Measurements from ENCODE around the gene CBX4.

The CBX4 gene

DNA sequence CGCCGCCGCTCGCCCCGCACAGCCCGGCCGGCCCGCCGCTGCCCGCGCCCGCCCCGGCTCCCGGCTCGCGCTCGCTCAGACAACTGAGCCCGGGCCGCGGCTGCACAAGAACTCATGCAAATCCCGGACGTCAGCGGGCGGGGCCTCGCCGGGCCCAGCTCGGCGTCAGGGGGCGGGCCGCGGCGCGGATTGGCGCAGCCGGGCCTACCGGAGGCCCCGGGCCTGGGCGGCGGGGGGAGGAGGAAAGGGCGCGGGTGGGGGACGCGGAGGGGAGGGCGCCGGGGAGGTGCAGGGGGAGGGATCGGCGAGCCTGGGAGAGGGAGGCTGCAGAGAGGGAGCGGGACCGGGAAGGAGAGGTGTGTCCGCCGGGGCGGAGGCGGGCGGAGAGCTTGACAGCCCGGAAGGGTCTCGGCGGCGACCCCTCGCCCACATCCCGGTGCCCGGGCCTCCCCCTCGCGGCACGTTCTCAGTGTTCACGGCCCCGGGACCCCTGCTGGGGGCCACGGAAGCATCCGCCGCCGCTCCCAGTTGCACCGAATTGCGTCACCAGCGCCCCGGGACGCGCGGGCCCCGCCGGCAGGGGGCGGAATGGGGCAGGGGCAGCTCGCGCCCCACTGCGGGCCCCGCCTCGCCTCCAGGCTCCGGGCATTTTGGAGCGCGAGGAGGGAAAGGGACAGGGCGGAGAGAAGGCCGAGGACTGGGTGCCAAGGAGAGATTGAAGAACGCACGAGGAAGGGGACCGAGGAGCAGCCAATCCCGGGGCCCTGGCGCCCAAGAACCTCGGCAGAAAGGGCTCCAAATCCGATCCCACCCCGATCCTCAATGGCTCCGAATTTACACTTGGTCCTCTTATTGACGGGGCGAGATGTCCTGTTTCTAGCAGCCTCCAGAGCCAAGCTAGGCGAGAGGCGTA is at the start of gene CBX4:
Gene CBX4 (minus strand): TSS at position 85 of the 913 bp plus-strand sequence. CDS start 189 bp downstream, outside the sequence.
- DNase-seq (ENCODE audit: low spot score): peak; percentile 98

DNA sequence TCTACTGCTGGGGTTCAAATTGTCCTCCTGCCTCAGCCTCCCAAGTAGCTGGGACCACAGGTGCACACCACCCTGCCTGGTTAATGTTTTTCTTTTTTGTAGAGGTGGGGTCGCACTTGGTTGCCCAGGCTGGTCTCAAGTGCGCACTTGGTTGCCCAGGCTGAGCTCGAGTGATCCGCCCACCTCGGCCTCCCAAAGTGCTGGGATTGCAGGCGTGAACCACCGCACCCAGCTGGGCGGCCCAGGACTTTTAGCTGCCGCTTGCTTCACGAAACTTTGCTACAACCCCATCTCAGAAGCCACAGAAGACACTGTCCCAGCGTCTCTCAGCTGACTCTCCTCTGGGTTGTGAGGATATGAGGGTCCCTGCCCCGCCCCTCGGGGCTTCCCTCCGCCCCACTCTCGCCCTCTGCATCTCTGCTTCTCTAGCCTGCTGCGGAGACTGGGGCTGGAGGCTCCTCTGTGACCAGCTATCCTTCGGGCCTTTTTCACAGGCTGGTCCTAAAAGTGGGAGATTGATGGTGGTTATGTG is 48.8 kb upstream of the CBX4 start:
- no peak for DNase-seq (ENCODE audit: low spot score)

DNA sequence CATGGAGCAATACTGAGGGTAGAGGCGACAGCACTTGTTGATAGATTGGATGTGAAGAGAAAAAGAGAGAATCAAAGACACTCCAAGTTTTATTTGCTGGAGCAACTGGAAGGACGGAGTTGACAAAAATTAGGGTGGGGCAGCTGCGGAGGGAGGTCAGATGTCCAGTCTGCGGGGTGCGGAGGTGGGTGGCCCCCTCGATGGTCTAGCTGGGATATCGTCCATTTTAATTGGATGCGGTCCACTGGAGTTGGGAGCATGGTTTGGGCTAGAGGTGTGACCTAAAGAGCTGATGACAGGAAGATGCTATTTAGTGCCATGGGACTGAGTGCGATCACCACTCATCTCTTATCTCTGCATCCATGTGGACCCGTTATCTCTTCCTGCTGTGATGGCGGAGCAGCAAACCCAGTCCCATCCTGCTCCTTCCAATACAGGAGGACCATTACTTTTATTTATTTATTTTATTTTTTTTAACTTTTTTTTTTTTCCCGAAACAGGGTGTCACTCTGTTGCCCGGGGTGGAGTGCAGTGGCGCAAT is 48.3 kb upstream of the CBX4 start:
- no peak for DNase-seq (ENCODE audit: low spot score)

DNA sequence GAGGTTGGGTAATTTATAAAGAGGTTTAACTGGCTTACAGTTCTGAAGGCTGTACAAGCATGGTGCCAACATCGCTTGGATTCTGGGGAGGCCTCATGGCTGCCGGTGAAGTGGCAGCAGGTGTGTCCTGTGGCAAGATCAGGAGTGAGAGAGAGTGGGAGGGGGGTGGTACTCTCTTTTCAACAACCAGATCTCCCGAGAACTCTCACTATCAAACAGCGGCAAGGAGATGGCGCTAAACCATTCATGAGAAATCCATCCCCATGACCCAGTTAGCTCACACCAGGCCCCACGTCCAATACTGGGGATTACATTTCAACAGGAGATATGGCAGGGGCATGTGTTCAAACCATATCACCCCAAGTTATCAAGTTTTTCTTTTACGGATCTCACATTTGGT is 44.0 kb upstream of the CBX4 start:
- no peak for DNase-seq (ENCODE audit: low spot score)

DNA sequence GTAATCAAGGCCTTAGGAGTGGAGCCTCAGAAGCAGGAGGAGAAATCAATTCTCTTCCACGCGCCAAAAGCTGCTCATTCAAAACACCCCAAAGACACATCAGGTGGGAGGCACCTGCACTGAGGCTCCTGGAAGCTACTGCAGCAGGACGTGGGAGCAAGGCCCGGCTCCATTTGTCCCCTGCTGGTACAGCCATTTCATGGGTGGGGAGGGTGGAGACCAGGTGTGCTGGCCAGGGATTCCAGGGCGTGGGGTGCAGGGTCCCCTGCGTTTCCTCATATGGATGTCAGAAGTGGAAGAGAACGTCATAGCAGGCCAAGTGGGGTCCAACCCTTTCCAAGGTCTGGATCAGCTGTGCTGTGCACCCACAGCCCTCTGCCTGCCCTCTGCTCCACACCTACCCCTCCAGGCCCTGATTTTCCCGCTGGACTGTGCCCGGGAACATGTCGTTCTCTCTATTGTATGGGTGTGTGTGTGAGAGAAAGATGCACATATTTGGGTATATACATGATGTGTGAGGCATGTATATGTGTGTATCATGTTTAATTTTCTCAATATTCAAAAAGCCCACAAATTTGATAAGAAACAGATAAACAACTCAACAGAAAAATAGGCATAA is 39.2 kb upstream of the CBX4 start:
- no peak for DNase-seq (ENCODE audit: low spot score)

DNA sequence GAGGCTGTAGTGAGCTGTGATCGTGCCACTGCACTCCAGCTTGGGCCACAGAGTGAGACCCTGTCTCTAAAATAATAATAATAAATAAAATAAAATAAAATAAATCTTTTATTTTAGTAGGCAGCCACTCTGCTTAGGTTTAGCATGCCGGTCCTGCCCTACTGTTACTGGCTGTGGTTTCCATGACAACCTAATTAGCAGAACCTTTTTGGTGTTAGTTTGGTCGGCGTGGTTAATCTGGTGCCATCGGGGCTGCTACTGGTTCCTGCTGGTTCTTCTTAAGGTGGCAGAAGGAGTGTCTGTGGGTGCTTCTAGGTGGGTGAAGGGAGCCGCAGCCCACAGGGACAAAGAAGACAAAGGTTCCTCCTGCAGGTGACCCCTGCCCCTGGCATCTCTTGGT is 37.8 kb upstream of the CBX4 start:
- no peak for DNase-seq (ENCODE audit: low spot score)

DNA sequence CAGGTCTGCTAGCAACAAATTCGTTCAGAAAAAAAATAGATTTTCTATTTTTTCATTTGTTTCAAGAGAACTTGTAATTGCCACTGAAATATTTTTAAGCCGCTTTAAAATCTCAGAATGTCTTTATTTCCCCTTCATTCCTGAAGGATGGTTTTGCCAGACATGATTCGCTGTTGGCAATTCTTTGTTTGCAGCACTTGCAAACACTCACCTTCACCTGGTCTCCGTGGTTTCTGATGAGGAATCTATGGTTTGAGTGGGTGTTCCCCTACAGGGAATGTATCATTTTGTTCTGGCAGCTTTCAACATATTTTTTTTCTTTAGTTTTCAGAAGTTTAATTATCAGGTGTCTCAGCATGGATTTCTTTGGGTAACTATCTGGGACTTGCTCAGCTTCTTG is 36.3 kb upstream of the CBX4 start:
- peak; percentile 44 for DNase-seq (ENCODE audit: low spot score)

DNA sequence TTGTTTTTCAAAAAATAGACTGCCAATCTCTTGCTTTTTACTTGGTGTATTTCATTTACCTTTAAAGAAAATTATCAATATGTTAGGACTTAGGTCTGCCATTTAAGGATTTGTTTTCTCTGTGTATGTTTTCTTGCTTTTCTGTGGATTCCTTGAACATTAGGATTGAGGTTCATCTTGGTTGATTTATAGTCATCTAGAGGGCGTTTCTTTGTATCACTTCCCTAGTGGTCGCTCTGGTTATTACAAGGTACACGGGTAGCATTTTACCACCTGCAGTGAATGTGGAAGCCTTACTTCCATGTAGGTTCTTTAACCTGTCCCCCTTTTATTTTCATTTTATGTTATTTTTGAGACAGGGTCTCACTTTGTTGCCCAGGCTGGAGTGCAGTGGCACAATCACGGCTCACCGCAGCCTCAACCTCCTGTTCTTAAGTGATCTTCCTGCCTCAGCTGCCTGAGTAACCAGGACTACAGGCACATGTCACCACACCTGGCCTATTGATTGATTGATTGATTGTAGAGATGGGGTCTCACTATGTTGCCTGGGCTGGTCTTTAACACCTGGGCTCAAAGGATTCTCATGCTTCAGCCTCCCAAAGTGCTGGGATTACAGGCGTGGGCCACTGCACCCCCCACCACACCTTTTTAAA is 35.2 kb upstream of the CBX4 start:
- DNase-seq (ENCODE audit: low spot score): no peak

DNA sequence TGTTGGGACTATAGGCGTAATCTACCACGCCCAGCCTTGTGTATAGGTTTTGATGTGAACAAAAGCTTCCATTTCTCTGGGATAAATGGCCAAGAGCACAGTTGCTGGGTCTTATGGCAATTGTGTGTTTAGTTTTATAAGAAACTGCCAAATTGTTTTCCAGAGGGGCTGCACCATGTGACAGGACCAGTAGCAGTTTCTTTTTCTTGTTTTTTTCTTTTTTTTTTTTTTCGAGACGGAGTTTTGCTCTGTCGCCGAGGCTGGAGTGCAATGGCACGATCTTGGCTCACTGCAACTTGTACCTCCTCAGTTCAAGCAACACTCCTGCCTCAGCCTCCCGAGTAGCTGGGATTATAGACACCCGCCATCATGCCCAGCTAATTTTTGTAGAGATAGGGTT is 34.3 kb upstream of the CBX4 start:
- DNase-seq (ENCODE audit: low spot score): no peak

DNA sequence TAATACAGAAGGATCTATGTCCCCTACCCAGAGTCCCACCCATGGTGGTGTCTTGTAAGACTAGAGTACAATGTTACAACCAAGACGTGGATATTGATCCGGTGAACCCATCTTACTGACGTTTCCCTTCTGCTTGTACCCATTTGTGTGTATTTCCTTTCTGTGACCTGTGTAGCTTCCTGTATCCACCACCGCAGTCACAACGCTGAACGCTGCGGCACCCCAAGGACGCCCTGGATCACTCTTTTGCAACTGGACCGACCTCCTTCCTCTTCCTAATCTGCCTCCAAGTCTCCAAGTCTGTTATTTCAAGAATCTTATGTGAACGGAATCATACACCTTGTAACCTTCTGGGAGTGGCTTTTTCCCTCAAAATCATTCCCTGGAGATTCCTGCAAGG is 33.5 kb upstream of the CBX4 start:
- no peak for DNase-seq (ENCODE audit: low spot score)

DNA sequence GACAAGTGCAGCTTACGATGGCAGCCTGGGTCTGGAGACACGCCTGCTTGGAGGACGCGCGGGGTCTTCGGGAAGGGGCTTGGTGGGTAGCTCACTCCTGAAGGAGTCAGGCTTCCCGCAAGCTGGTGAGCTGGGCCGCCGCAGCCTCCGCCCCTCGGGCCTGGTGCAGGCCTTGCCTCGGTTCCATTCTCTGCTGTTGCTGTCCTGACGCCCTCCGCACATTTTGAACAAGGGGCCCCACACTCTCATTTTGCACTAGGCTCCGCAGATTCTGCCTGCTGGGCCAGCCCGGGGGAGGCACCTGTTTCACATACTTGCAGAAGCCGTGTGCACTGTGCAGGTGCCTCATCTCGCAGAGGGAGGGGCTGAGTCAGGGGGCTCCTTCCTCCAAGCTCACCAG is 31.9 kb upstream of the CBX4 start:
- DNase-seq (ENCODE audit: low spot score): no peak

DNA sequence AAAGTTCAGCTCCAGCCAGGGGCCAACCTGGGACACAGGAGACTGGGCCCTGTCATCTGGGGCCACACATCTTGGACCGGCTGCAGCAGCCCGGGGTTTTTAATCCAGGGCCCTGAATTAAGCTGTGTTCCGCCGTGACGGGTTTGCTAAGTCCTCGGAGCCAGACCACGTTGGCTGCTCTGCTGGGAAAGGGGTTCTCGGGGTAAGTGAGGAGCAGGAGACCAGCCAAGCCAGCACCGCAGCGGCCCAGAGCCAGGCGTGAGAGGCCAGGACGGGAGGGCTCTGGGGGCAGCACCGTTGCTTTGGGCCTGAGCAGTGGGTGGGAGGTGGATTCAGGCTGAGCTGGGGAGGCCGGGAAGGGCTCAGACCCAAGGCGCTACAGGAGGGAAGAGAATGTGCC is 31.3 kb upstream of the CBX4 start:
- DNase-seq (ENCODE audit: low spot score): no peak

DNA sequence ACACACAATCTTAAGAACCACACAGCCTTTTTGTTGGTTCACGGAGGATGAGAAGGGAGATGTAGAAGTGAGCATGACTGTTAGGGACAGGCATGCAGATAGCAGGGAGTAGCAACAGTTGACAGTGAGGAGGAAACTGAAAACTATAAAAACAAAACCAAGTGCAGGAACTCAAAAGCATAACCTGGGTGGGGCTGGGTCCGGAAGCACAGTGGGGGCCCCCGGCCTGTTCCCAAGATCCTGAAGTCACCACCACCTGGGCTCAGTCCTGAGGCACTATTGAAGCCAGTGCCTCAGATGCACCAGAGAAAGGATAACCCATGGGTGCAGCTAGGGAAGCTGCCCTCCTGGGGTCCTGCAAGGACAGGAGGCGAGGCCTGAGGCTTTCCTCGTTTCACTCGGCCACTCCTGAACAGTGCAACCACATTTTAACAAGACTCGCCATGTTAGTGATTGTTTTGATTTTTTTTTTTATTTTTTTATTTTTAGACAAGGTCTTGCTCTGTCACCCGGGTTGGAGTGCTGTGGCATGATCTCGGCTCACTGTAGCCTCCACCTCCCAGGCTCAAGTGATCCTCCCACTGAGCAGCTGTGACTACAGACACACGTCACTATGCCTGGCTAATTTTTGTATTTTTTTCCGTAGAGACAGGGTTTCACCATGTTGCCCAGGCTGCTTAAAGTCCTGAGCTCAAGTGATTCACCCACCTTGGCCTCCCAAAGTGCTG is 27.7 kb upstream of the CBX4 start:
- DNase-seq (ENCODE audit: low spot score): no peak

DNA sequence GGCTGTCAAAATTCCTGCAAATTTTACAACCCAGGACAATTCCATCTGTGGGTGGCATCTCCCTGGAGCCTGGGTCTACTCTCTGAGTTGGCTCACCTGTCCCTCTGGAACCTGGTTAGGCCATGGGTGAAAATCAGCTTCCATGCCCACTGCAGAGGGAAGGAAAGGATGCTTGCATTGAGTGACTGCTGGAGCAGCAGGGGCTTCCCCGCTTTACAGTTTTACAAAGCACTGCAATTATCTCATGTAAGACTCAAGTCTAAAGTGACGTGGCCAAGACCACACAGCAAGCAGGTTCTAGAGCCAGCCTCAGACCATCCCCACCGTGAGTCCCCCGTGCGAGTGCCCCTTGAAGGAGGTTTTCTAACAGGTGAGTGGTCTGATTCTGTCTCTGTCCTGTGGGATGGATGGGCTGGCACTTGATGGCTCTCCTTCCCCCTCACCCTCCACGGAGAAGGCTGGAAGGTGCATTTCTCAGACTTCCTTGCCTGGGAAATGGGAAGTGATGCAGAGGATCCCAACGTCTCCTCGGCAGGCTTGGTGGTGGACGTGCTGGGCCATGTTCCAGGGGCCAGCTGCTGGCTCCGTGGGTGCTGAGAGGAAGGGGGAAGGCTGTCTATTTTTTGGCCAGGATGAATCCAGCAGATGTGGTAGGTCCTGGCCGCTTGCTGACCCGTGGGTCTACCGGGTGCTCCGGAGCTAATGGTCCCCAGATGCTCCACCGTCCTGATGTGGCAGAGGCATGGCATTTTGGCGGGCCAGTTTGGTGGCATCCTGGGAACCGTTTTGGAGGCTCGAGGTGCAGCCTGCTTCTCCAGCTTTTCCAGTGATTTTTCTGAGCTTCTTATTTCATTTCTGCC is 26.3 kb upstream of the CBX4 start:
- DNase-seq (ENCODE audit: low spot score): no peak

DNA sequence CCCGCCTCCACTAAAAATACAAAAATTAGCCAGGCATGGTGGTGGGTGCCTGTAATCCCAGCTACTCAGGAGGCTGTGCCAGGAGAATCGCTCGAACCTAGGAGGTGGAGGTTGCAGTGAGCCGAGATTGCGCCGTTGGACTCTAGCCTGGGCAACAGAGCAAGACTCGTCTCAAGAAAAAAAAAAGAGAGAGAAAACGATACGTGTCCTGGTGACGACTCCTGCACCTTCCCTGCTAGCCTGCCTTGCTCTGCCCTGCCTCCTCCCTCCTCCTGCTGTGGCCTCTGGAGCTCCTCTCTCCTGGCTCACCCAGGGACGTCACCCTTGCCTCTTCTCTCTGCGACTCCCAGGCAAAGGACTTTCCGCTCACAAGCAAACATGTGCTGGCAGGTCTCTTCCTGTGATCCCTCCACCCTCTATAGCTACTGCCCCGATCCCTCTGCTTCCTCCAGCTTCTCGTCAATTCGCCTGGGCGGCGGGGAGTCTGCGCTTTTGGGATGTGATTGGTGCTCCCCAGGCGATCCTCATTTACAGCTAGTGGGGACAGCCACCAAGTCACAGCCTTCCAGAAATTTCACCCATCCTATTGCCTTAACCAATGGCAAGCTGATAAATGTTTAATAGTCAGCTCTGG is 25.5 kb upstream of the CBX4 start:
- DNase-seq (ENCODE audit: low spot score): no peak

DNA sequence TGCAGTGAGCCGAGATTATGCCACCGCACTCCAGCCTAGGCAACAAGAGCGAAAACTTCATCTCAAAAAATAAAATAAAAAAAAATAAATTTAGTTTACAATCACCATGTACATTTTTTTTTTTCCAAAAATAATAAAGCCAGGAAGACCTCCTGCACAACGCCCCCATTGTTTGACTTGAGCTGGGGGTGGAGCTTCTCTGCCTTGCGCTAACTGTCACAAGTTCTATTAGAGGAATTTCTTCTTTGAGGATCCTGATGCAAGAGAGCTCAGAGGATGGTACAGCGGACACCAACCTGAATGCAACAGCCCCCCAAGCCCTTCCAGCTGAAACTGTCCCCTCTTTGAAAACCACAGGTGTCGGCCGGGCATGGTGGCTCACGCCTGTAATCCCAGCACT is 24.9 kb upstream of the CBX4 start:
- no peak for DNase-seq (ENCODE audit: low spot score)

DNA sequence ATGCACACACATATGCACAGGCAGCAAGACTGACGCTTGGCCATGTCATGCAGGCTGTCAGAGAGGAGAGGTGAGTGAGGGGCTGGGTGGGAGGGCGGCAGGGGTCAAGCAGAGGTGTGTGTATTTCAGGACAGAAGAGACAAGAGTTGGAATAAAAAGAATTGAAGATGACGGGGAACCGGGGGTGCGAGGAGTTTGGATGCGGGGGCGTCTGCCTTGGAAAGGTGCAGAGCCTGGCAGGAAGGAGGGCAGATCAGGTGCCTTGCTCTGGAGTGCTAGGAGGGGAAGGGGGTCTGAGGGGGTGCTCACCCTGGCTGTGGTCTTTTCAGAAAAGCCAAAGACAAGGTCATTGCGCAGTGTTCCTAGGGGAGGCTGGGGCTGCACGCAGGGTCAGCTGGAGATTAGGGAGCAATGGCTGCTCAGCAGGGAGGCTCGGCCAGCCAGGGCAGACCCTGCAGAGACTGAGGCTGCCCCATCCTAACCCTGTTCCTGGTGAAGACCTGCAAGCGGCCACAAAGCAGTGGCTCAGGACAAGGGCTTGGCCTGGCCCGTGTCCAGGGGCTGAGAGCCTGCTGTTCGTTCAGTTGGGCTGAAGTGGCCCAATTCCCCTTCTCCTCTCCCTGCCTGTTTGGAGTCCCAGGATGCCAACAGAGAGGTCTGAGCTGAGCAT is 23.7 kb upstream of the CBX4 start:
- DNase-seq (ENCODE audit: low spot score): no peak

DNA sequence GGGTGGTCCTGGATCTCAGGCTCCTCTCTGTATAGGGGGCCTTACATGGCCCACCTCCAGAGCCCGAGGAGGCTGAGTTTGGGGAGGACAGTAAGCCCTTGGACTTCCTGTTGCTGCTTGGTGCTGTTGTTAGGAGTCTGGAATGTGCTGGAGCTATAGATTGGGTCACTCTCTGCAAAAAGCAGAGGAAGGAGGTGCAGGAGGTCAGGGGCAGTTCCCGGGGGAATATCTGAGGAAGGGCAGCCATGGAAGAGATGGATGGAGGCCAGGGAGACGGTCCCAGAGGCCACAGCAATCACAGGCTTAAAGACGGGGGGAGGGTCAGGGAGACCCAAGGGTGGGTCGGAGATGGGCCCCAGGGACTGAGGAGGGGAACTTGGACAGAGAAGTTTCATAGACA is 23.0 kb upstream of the CBX4 start:
- no peak for DNase-seq (ENCODE audit: low spot score)

DNA sequence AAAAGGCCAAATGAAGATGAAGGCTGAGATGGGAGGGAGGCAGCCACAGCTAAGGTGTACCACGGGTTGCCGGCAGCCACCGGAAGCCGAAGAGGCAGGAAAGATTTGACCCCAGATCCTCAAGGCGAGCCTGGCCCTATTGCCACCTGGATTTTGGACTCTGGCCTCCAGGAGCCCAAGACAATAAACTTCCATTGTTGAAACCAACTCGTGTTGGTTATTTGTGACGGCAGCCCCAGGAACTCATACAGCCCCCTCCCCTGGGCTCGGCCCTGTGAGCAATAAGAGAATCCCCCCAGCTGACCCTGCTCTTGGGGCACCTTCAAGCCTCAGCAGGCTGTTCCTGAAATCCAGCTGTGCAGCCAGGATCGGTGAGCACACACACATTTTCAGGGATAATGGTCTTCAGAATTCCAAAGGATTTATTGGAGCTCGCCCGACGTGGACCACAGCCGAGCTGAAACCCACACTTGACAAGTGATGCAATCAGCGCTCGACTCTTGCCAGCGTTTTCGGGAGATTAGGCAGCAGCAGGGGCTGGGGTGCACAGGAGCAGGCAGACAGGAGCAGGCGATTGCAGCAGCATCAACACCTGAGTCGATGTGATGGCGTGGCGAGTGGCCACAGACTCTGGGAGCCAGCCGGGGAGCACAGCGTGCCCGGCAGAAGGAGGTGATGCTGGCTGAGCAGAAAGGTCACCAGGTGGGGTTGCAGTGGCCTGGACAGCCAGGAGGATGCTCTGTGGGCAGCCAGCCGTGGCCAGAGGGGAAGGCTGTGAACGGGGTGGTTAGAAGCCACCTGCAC is 22.4 kb upstream of the CBX4 start:
- DNase-seq (ENCODE audit: low spot score): no peak
